Esophagus squamous epithelium (tissue), 5 donors: ENCODE data around the gene DNAJC13. TPM values are rescaled to one million over a fixed set of nuclear protein-coding genes. Genes with fewer than 3 reads are reported as not detected.

Experiments used
- DNase-seq: peaks from one replicate; lab custom pipeline; 2025; lab: John Stamatoyannopoulos, UW
- H3K27ac ChIP-seq, 4 donors: fragments of 200-600 bp; sonication (generic); one replicate each; pipeline ENCODE4 v1.5.1; 2016 to 2019; ENCODE audit warnings: mild to moderate bottlenecking in 1 of 4
- H3K27me3 ChIP-seq, 4 donors: fragments of 200-600 bp; sonication (generic); 1 replicate in 3 of 4; 2 replicates in 1 of 4; pipeline versions ENCODE4 v1.5.1 to v1.6.0; 2017 to 2021; ENCODE audit warnings: antibody characterized with exemption in 1 of 4
- H3K36me3 ChIP-seq, 3 donors: fragments of 200-600 bp; sonication (generic); one replicate each; pipeline ENCODE4 v1.5.1; 2016 to 2019
- H3K4me1 ChIP-seq, 3 donors: fragments of 200-600 bp; sonication (generic); one replicate each; pipeline ENCODE4 v1.5.1; 2017 to 2019
- H3K4me3 ChIP-seq, 4 donors: fragments of 200-600 bp; sonication (generic); 1 replicate in 3 of 4; 2 replicates in 1 of 4; pipeline ENCODE4 v1.5.1; 2016 to 2019; ENCODE audit warnings: mild to moderate bottlenecking in 2 of 4, moderate library complexity in 1 of 4
- H3K9me3 ChIP-seq, 3 donors: fragments of 200-600 bp; sonication (generic); one replicate each; pipeline ENCODE4 v1.5.1; 2016 to 2019
- CTCF ChIP-seq, 6 experiments: fragments of 450-650 bp in 4 of 6; fragments of 200-600 bp in 2 of 6; sonication (generic) in 2 of 6; IDR thresholded peaks; one replicate each; pipeline ENCODE4 v1.5.1; 2016 to 2019; ENCODE audit warnings: antibody characterized with exemption in 6 of 6, mild to moderate bottlenecking in 4 of 6, moderate library complexity in 4 of 6
- POLR2A ChIP-seq, 4 donors: fragments of 450-650 bp; IDR thresholded peaks; one replicate each; pipeline ENCODE4 v1.6.1; 2017; ENCODE audit warnings: antibody characterized with exemption in 4 of 4, mild to moderate bottlenecking in 4 of 4, moderate library complexity in 3 of 4
- WGBS, 2 donors: methylation state at CpG; one replicate each; pipeline ENCODE4 v1.1.5; 2018; 5-methylcytosine and 5-hydroxymethylcytosine counted together
- intact Hi-C: fragments of 100-400 bp; cut with DNase I; formaldehyde crosslinking; loops from one replicate; pipeline ENCODE4 v1.15.0; 2022
- total RNA-seq, 4 donors: library from RNA; depleted of rRNA; stranded (reverse); fragments of >200 nt; gene quantifications; one replicate each; pipeline ENCODE4 v1.1.0, GENCODE V29; 2016
- donor health status: DM: yes; HTN: yes; CAD: no.

The DNAJC13 gene
- total RNA-seq, 4 donors from 2014 or later = 23.0 to 36.4 (median 25.9) TPM

DNA sequence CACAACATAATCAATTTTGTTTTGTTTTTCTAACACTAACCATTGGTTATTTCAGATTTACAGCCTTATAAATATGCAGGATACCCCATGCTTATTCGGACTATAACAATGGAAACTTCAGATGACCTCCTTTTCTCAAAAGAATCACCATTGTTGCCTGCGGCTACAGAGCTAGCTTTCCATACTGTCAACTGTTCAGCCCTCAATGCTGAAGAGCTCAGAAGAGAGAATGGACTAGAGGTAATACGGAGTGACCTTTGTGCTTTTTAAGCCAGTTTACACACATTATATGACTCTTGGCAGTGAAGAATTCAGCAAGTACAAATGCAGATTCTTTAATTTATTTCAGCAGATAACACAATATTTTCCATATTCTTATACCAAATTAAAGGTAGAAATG lies 81.8 kb downstream of the DNAJC13 start:
- Histone ChIP-seq H3K9me3 (no peaks in the 10 kb centered on the region), H3K4me1 (no peaks in the 10 kb centered on the region), H3K36me3 (peaks cover 6 to 100% (median 9%) of the 10 kb centered on the region in 3 donors), H3K27ac (no peak overlapping the region), H3K27me3 (no peaks in the 10 kb centered on the region), H3K4me3 (no peak overlapping the region)
- intact Hi-C loops = no loop called here
- whole genome bisulfite sequencing, 2 donors = 96% methylated on average over 3 of the region's 3 CpGs
- no peak for DNase-seq
- TF ChIP-seq POLR2A (IDR thresholded peaks at IDR 0.05) (no peak), CTCF (IDR thresholded peaks at IDR 0.05) (no peak)

- intact Hi-C loops = no loop called here
- WGBS, 2 donors = 65 to 69% methylated on average over 1 of the region's 1 CpG
Measured at GRCh38 chr3:132503559-132503958, 86.3 kb downstream of the DNAJC13 start.

DNA sequence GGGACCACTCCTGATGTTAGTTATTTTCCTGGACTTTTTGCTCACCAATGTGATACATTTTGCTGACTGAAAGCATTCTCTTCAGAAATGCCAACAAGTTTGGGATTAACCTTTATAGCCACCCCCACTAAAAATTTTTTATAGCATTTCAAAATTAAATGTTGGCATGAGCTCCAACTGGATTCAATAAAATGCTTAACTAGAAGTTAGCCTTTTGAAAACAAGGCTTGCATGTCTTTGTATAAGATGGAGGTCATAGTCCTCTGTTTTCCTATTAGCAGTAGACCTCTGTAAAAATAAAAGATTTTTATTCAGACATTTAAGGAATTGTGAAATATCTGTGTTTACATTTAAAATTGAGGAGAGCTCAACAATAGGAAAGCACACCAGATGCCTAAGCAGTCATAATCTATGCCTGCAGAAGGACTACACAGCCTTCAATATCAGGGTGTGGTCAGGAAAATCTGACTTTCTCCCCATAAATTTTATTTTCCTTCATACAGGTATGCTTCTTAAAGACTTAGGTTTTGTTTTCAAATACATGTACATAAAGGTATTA lies 87.2 kb downstream of the DNAJC13 start:
- H3K27me3 ChIP-seq = no peaks in the 10 kb centered on the region
- H3K36me3 ChIP-seq = peaks cover 6 to 100% (median 33%) of the 10 kb centered on the region in 3 donors
- TF ChIP-seq CTCF (IDR thresholded peaks at IDR 0.05) = no peak
- no peak for TF ChIP-seq POLR2A (IDR thresholded peaks at IDR 0.05)
- DNase-seq = no peak
- no peak overlapping the region for H3K4me3 ChIP-seq
- intact Hi-C loops = no loop called here
- H3K4me1 ChIP-seq = no peaks in the 10 kb centered on the region
- H3K27ac ChIP-seq = no peak overlapping the region
- H3K9me3 ChIP-seq = no peaks in the 10 kb centered on the region

More at GRCh38 chr3:132503559-132503958, 86.3 kb downstream of the DNAJC13 start:
- no peak overlapping the region for H3K27ac ChIP-seq
- no peak overlapping the region for H3K4me3 ChIP-seq
- H3K27me3 ChIP-seq = no peaks in the 10 kb centered on the region
- DNase-seq = no peak
- H3K36me3 ChIP-seq = peaks cover 6 to 100% (median 33%) of the 10 kb centered on the region in 3 donors
- H3K9me3 ChIP-seq = no peaks in the 10 kb centered on the region
- TF ChIP-seq CTCF (IDR thresholded peaks at IDR 0.05) = no peak
- no peak for TF ChIP-seq POLR2A (IDR thresholded peaks at IDR 0.05)
- H3K4me1 ChIP-seq = no peaks in the 10 kb centered on the region

GRCh38 chr3:132507657-132508056 lies 90.4 kb downstream of the DNAJC13 start:
- H3K27me3 ChIP-seq = no peaks in the 10 kb centered on the region
- H3K36me3 ChIP-seq = peaks cover 0 to 99% (median 27%) of the 10 kb centered on the region in 3 donors
- H3K4me1 ChIP-seq = no peaks in the 10 kb centered on the region
- intact Hi-C loops = no loop called here
- 84 to 93% methylated on average over 4 of the region's 4 CpGs for WGBS, 2 donors
- no peak for DNase-seq
- H3K4me3 ChIP-seq = no peak overlapping the region
- no peaks in the 10 kb centered on the region for H3K9me3 ChIP-seq
- no peak for TF ChIP-seq POLR2A (IDR thresholded peaks at IDR 0.05)
- no peak for TF ChIP-seq CTCF (IDR thresholded peaks at IDR 0.05)
- H3K27ac ChIP-seq = no peak overlapping the region

- DNase-seq = no peak
- no peaks in the 10 kb centered on the region for H3K9me3 ChIP-seq
- H3K36me3 ChIP-seq = peaks cover 0 to 99% (median 25%) of the 10 kb centered on the region in 3 donors
- WGBS, 2 donors = 95 to 100% methylated on average over 1 of the region's 1 CpG
- no peak overlapping the region for H3K4me3 ChIP-seq
- no peaks in the 10 kb centered on the region for H3K27me3 ChIP-seq
- H3K27ac ChIP-seq = no peak overlapping the region
- H3K4me1 ChIP-seq = no peaks in the 10 kb centered on the region
- intact Hi-C loops = no loop called here
- TF ChIP-seq POLR2A (IDR thresholded peaks at IDR 0.05) = no peak
- no peak for TF ChIP-seq CTCF (IDR thresholded peaks at IDR 0.05)
Measured at GRCh38 chr3:132509096-132509495, 91.8 kb downstream of the DNAJC13 start.
